B cell (primary cell): Measurements from ENCODE around the gene ZNF641. TPM values are rescaled to one million over a fixed set of nuclear protein-coding genes. Genes with fewer than 3 reads are reported as not detected.

Experiments
- ATAC-seq: fragments of 200-7000 bp; cut with Tn5 transposase; one replicate; pipeline ENCODE4 v1.10.0; 2021; ENCODE audit warnings: low read depth, mild to moderate bottlenecking, moderate number of reproducible peaks, moderate library complexity
- CTCF ChIA-PET: fragments of 350-600 bp; sonication (Branson Sonifier 250); formaldehyde crosslinking; loops from one replicate; lab custom pipeline; 2021; ENCODE audit warnings: antibody characterized with exemption, inconsistent platforms; lab: Charles Lee
- POLR2A ChIA-PET: fragments of 350-600 bp; sonication (Branson Sonifier 250); formaldehyde crosslinking; loops from one replicate; lab custom pipeline; 2021; ENCODE audit warnings: antibody characterized with exemption; lab: Charles Lee
- DNase-seq: peaks from one replicate; pipeline ENCODE4 v3.0.0; 2013
- H2AFZ ChIP-seq: 2 replicates; pipeline ENCODE4 v1.6.1; 2012; ENCODE audit warnings: mild to moderate bottlenecking, low read depth, low read length; ENCODE audit not compliant: insufficient read depth, poor library complexity, severe bottlenecking
- H3K27ac ChIP-seq, 2 donors: 1 replicate in 1 of 2; 2 replicates in 1 of 2; pipeline ENCODE4 v1.5.1; 2012 to 2013; ENCODE audit warnings: low read length in 2 of 2, mild to moderate bottlenecking in 2 of 2, moderate library complexity in 1 of 2
- H3K27me3 ChIP-seq, 4 experiments: fragments of 200-600 bp in 1 of 4; sonication (generic) in 1 of 4; replicated peaks in 1 of 4; 1 replicate in 2 of 4; 2 replicates in 2 of 4; pipeline versions ENCODE4 v1.6.1 to v1.7.0; 2013 to 2016; ENCODE audit warnings: low read length in 3 of 4, mild to moderate bottlenecking in 2 of 4, mixed read lengths in 1 of 4, moderate library complexity in 1 of 4; ENCODE audit not compliant: insufficient read depth in 4 of 4, control insufficient read depth in 3 of 4; ENCODE audit errors: control extremely low read depth in 1 of 4
- H3K36me3 ChIP-seq, 2 experiments: replicated peaks in 1 of 2; 1 replicate in 1 of 2; 2 replicates in 1 of 2; pipeline versions ENCODE4 v1.6.1 to v1.7.1; 2013; ENCODE audit warnings: low read length in 1 of 2; ENCODE audit not compliant: insufficient read depth in 2 of 2, control insufficient read depth in 1 of 2; ENCODE audit errors: control extremely low read depth in 1 of 2, extremely low read depth in 1 of 2
- H3K4me1 ChIP-seq, 2 donors: fragments of 200-600 bp in 1 of 2; sonication (generic) in 1 of 2; 1 replicate in 1 of 2; 2 replicates in 1 of 2; pipeline versions ENCODE4 v1.5.1 to v1.6.1; 2013 to 2017; ENCODE audit warnings: low read length in 2 of 2; ENCODE audit not compliant: control insufficient read depth in 2 of 2, insufficient read depth in 2 of 2
- H3K4me2 ChIP-seq: replicated peaks from 2 replicates; pipeline ENCODE3; 2012; ENCODE audit warnings: mild to moderate bottlenecking, low read depth, low read length; ENCODE audit not compliant: poor library complexity, severe bottlenecking
- H3K4me3 ChIP-seq, 5 experiments: fragments of 200-600 bp in 1 of 5; sonication (generic) in 1 of 5; 1 replicate in 3 of 5; 2 replicates in 2 of 5; pipeline versions ENCODE4 v1.5.1 to v1.7.0; 2011 to 2016; ENCODE audit warnings: low read length in 4 of 5, mild to moderate bottlenecking in 4 of 5, low read depth in 2 of 5, control low read depth in 1 of 5, moderate library complexity in 1 of 5; ENCODE audit not compliant: insufficient read depth in 1 of 5; ENCODE audit errors: control extremely low read depth in 1 of 5, extremely low read depth in 1 of 5
- H3K79me2 ChIP-seq: fragments of 200-600 bp; sonication (generic); one replicate; pipeline ENCODE4 v1.6.0; 2016; ENCODE audit warnings: low read length; ENCODE audit not compliant: control insufficient read depth, insufficient read depth
- H3K9ac ChIP-seq: fragments of 200-600 bp; sonication (generic); 2 replicates; pipeline ENCODE4 v1.6.1; 2017; ENCODE audit warnings: mild to moderate bottlenecking, low read length, moderate library complexity
- H3K9me3 ChIP-seq, 3 donors: one replicate each; pipeline versions ENCODE4 v1.6.1 to v1.7.1; 2013; ENCODE audit warnings: low read length in 2 of 3; ENCODE audit not compliant: control insufficient read depth in 2 of 3, insufficient read depth in 1 of 3; ENCODE audit errors: control extremely low read depth in 1 of 3
- H4K20me1 ChIP-seq: 2 replicates; pipeline ENCODE4 v1.6.0; 2012; ENCODE audit warnings: mild to moderate bottlenecking, low read length; ENCODE audit not compliant: insufficient read depth, control insufficient read depth, poor library complexity, severe bottlenecking
- H3K27ac Mint-ChIP-seq: one replicate; pipeline ENCODE4 v1.8.0; 2021; ENCODE audit warnings: mixed read lengths
- H3K27me3 Mint-ChIP-seq: one replicate; pipeline ENCODE4 v1.8.0; 2021; ENCODE audit warnings: mixed read lengths
- H3K4me1 Mint-ChIP-seq: one replicate; pipeline ENCODE4 v1.8.0; 2021; ENCODE audit warnings: mixed read lengths
- H3K4me3 Mint-ChIP-seq: one replicate; pipeline ENCODE4 v1.8.0; 2021; ENCODE audit warnings: mixed read lengths
- H3K9me3 Mint-ChIP-seq: one replicate; pipeline ENCODE4 v1.8.0; 2022; ENCODE audit warnings: mixed read lengths; ENCODE audit not compliant: insufficient read depth
- EZH2 ChIP-seq: IDR thresholded peaks from 2 replicates; pipeline ENCODE4 v1.6.1; 2012; ENCODE audit warnings: borderline replicate concordance, low read depth, mild to moderate bottlenecking, moderate library complexity, low read length; ENCODE audit not compliant: insufficient read depth, poor library complexity, severe bottlenecking
- WGBS: methylation state at CpG from one replicate; pipeline ENCODE4 v1.1.5; 2013; ENCODE audit warnings: missing lambda C conversion rate; ENCODE audit not compliant: insufficient coverage; 5-methylcytosine and 5-hydroxymethylcytosine counted together
- intact Hi-C: fragments of 100-400 bp; cut with micrococcal nuclease; formaldehyde crosslinking; loops from one replicate; pipeline ENCODE4 v1.10.0; 2022
- polyA plus RNA-seq: library from polyadenylated mRNA; depleted of rRNA; stranded (reverse); fragments of >200 nt; gene quantifications from 2 replicates; pipeline ENCODE4 v1.2.3, GENCODE V29; 2012
- total RNA-seq, 2 donors: library from RNA; stranded (reverse); fragments of 120-200 nt in 1 of 2; gene quantifications; 1 replicate in 1 of 2; 2 replicates in 1 of 2; pipeline versions ENCODE4 v1.2.3 to v1.2.4, GENCODE V29; 2013 to 2022
- TF ChIP-seq, protein P1 (sequence below): fragments of 200-600 bp; IDR thresholded peaks from one replicate; pipeline ENCODE4 v1.8.0; 2022; ENCODE audit warnings: antibody characterized with exemption, mild to moderate bottlenecking

ZNF641 gene
- total and polyA plus RNA-seq, 2 donors (not counting 1 experiment from before 2014, with no cell fraction given) = 10.3 to 34.2 TPM

DNA sequence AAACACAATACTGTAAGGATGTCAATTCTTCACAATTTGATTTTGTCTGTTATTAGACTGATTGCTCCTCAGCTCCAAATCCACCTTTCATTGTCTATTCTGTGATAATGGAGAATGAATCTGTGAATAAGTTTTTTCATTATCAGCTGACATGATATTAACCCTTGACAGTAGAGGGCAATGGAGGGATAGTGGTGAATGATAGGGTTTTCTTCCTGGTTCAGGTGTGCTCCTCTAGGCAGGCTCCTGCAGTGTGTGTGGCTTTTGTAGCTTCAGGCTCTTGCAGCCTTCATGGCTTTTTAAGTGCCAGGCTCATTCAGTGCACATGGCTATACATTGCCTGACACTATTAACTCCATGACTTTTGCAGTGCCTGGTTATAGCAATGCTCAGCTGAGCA lies 23.4 kb upstream of the ZNF641 start:
- CTCF ChIA-PET = no interaction called here
- ATAC-seq (no peak), DNase-seq (no peak)
- no peaks in the 10 kb centered on the region for H3K27me3 ChIP-seq
- H3K4me3 Mint-ChIP-seq = no peak overlapping the region
- no peaks in the 10 kb centered on the region for H3K4me1 ChIP-seq
- H3K27me3 Mint-ChIP-seq = peaks cover 14% of the 10 kb centered on the region
- no peak overlapping the region for H2AFZ ChIP-seq
- no peaks in the 10 kb centered on the region for H4K20me1 ChIP-seq
- no peaks in the 10 kb centered on the region for H3K79me2 ChIP-seq
- no peak overlapping the region for H3K4me3 ChIP-seq
- peaks cover 4% of the 10 kb centered on the region for H3K9me3 Mint-ChIP-seq
- POLR2A ChIA-PET = no interaction called here
- H3K4me1 Mint-ChIP-seq = no peaks in the 10 kb centered on the region
- no peak overlapping the region for H3K9ac ChIP-seq
- H3K36me3 ChIP-seq = no peaks in the 10 kb centered on the region
- H3K27ac ChIP-seq = no peak overlapping the region
- intact Hi-C loops = no loop called here
- H3K4me2 ChIP-seq = no peak overlapping the region
- TF ChIP-seq EZH2 = no peak
- TF ChIP-seq, protein P1, sequence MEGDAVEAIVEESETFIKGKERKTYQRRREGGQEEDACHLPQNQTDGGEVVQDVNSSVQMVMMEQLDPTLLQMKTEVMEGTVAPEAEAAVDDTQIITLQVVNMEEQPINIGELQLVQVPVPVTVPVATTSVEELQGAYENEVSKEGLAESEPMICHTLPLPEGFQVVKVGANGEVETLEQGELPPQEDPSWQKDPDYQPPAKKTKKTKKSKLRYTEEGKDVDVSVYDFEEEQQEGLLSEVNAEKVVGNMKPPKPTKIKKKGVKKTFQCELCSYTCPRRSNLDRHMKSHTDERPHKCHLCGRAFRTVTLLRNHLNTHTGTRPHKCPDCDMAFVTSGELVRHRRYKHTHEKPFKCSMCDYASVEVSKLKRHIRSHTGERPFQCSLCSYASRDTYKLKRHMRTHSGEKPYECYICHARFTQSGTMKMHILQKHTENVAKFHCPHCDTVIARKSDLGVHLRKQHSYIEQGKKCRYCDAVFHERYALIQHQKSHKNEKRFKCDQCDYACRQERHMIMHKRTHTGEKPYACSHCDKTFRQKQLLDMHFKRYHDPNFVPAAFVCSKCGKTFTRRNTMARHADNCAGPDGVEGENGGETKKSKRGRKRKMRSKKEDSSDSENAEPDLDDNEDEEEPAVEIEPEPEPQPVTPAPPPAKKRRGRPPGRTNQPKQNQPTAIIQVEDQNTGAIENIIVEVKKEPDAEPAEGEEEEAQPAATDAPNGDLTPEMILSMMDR = no peak
- H3K27ac Mint-ChIP-seq = no peak overlapping the region
- H3K9me3 ChIP-seq = peaks cover 0 to 1% (median 0%) of the 10 kb centered on the region in 3 donors

DNA sequence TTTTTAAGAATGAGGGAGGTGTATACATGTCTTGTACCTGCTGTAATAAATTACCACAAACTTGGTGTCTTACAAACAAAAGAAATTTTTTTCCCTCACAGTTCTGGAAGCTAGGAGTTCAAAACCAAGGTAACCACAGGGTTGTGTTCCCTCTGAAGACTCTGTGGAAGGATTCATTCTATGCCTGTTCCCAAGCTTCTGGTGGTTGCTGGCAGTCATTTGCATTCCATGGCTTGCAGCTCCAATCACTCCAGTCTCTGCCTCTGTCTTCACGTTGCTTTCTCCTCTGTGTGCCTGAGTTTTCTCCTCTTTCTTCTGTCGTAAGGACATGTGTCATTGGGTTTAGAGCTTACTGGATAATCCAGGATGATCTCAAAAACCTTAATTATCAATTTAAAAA lies 15.4 kb upstream of the ZNF641 start:
- Histone ChIP-seq H3K36me3 (no peaks in the 10 kb centered on the region), H3K9me3 (peaks cover 0 to 4% (median 0%) of the 10 kb centered on the region in 3 donors), H3K9ac (no peak overlapping the region), H3K27me3 (peaks cover 0 to 8% (median 3%) of the 10 kb centered on the region in 4 experiments), H3K79me2 (no peaks in the 10 kb centered on the region), H4K20me1 (no peaks in the 10 kb centered on the region), H3K4me2 (no peak overlapping the region), H3K4me1 (no peaks in the 10 kb centered on the region), H2AFZ (no peak overlapping the region), H3K4me3 (no peak overlapping the region), H3K27ac (no peak overlapping the region)
- Mint-ChIP-seq H3K4me3 (no peak overlapping the region), H3K4me1 (no peaks in the 10 kb centered on the region), H3K27me3 (peaks cover 12% of the 10 kb centered on the region), H3K9me3 (peaks cover 4% of the 10 kb centered on the region), H3K27ac (no peak overlapping the region)
- intact Hi-C loops = no loop called here
- ATAC-seq (no peak), DNase-seq (no peak)
- POLR2A ChIA-PET = no interaction called here
- no peak for TF ChIP-seq EZH2
- TF ChIP-seq, protein P1 = no peak
- WGBS = no CpG with 5 or more reads among the region's 2 CpGs
- CTCF ChIA-PET = interaction anchor here (0.8 kb wide), 1 partner anchor 9 kb away, joined by 3 read pairs; no protein-coding TSS in a partner anchor
